ENCODE data around the gene GADL1.

- no peak for TF ChIP-seq EZH2phosphoT487 (conservative IDR thresholded peaks at IDR 0.05; ENCODE audit: low read length)
- no peak for TF ChIP-seq CTCF (IDR thresholded peaks at IDR 0.05; ENCODE audit: insufficient read depth, low read length, poor library complexity, severe bottlenecking)
Measured at GRCh38 chr3:30904996-30905395, 10.5 kb upstream of the GADL1 start.
